A549 treated with Mapracorat at 1 μM for 4 hours (cell line): Measurements from ENCODE around the gene NRP1. TPM values are rescaled to one million over a fixed set of nuclear protein-coding genes. Genes with fewer than 3 reads are reported as not detected.

ENCODE experiments used
- total RNA-seq: library from RNA; stranded (reverse); fragments of 200-300 nt; extraction: Qiagen RNA extraction; gene quantifications from 5 replicates; pipeline ENCODE4 v1.2.3, GENCODE V29; 2022

NRP1 gene
- total RNA-seq: 57.5 to 79.9 TPM (median 67.9 TPM) in 5 replicates

GRCh38 chr10:33334153-33334804 lies at the start of gene NRP1:
TSS of gene NRP1 (minus strand) at chr10:33334667. CDS start at chr10:33334382, 285 bp downstream.

